H9 (cell line): Measurements from ENCODE around the gene ETV5. TPM values are rescaled to one million over a fixed set of nuclear protein-coding genes. Genes with fewer than 3 reads are reported as not detected.
A peak's percentile ranks its signal among the peaks of the same experiment; 100 is the strongest.

Experiments
- DNase-seq: peaks from one replicate; pipeline ENCODE4 v3.0.0-alpha.2; 2017
- H2AFZ ChIP-seq: one replicate; pipeline ENCODE4 v1.6.1; 2013; ENCODE audit warnings: mild to moderate bottlenecking, low read length, control low read depth, moderate library complexity
- H2AK5ac ChIP-seq: 2 replicates; pipeline ENCODE4 v1.6.1; 2013; ENCODE audit warnings: low read length, control low read depth, mixed read lengths; ENCODE audit not compliant: insufficient read length
- H2BK120ac ChIP-seq: one replicate; pipeline ENCODE4 v1.6.1; 2013; ENCODE audit warnings: low read depth, mild to moderate bottlenecking, low read length, control low read depth, inconsistent platforms; ENCODE audit not compliant: poor library complexity, severe bottlenecking
- H2BK12ac ChIP-seq: 2 replicates; pipeline ENCODE4 v1.6.1; 2013; ENCODE audit warnings: low read length, control low read depth, mixed read lengths, low read depth; ENCODE audit not compliant: insufficient read length
- H2BK15ac ChIP-seq: 2 replicates; pipeline ENCODE4 v1.6.1; 2013; ENCODE audit warnings: low read depth, low read length, control low read depth
- H2BK20ac ChIP-seq: one replicate; pipeline ENCODE4 v1.6.1; 2013; ENCODE audit warnings: low read depth, mild to moderate bottlenecking, low read length, control low read depth, inconsistent platforms; ENCODE audit not compliant: poor library complexity, severe bottlenecking
- H2BK5ac ChIP-seq: 2 replicates; pipeline ENCODE4 v1.6.1; 2013; ENCODE audit warnings: low read length, control low read depth, mixed read lengths; ENCODE audit not compliant: insufficient read length
- H3K14ac ChIP-seq: 2 replicates; pipeline ENCODE4 v1.6.1; 2013; ENCODE audit warnings: low read length, control low read depth; ENCODE audit not compliant: insufficient read depth
- H3K18ac ChIP-seq: 2 replicates; pipeline ENCODE4 v1.6.1; 2013; ENCODE audit warnings: low read depth, mild to moderate bottlenecking, mixed read lengths, low read length, control low read depth; ENCODE audit not compliant: insufficient read length
- H3K23ac ChIP-seq: 2 replicates; pipeline ENCODE4 v1.6.1; 2013; ENCODE audit warnings: low read length, control low read depth, mixed read lengths, low read depth; ENCODE audit not compliant: insufficient read length
- H3K23me2 ChIP-seq: 2 replicates; pipeline ENCODE4 v1.6.1; 2013; ENCODE audit warnings: low read depth, mild to moderate bottlenecking, mixed read lengths, low read length, control low read depth; ENCODE audit not compliant: insufficient read length, poor library complexity, severe bottlenecking
- H3K27ac ChIP-seq: 2 replicates; pipeline ENCODE4 v1.5.1; 2013; ENCODE audit warnings: low read length, control low read depth, mixed read lengths, low read depth; ENCODE audit not compliant: insufficient read length
- H3K27me3 ChIP-seq: 2 replicates; pipeline ENCODE4 v1.6.1; 2013; ENCODE audit warnings: low read length, control low read depth, inconsistent platforms; ENCODE audit not compliant: insufficient read depth
- H3K4ac ChIP-seq: 2 replicates; pipeline ENCODE4 v1.6.1; 2013; ENCODE audit warnings: low read depth, mild to moderate bottlenecking, control low read depth, inconsistent platforms, low read length, moderate library complexity
- H3K4me1 ChIP-seq: 2 replicates; pipeline ENCODE4 v1.6.1; 2013; ENCODE audit warnings: low read length, control low read depth, inconsistent platforms; ENCODE audit not compliant: insufficient read depth
- H3K4me2 ChIP-seq: 2 replicates; pipeline ENCODE4 v1.6.1; 2013; ENCODE audit warnings: low read length, control low read depth, mixed read lengths; ENCODE audit not compliant: insufficient read length, insufficient read depth
- H3K56ac ChIP-seq: 2 replicates; pipeline ENCODE4 v1.6.1; 2013; ENCODE audit warnings: low read depth, mild to moderate bottlenecking, mixed read lengths, low read length, control low read depth; ENCODE audit not compliant: insufficient read length
- H3K79me1 ChIP-seq: 2 replicates; pipeline ENCODE4 v1.6.1; 2013; ENCODE audit warnings: low read depth, mild to moderate bottlenecking, moderate library complexity, low read length, control low read depth, inconsistent platforms; ENCODE audit not compliant: insufficient read depth, poor library complexity, severe bottlenecking
- H3K79me2 ChIP-seq: 2 replicates; pipeline ENCODE4 v1.6.1; 2013; ENCODE audit warnings: low read length, control low read depth, inconsistent platforms; ENCODE audit not compliant: insufficient read depth
- H3K9ac ChIP-seq: 2 replicates; pipeline ENCODE4 v1.6.1; 2013; ENCODE audit warnings: low read length, control low read depth, mixed read lengths; ENCODE audit not compliant: insufficient read length; ENCODE audit errors: extremely low read depth
- H3K9me3 ChIP-seq: one replicate; pipeline ENCODE4 v1.6.1; 2013; ENCODE audit warnings: low read depth, low read length, inconsistent platforms; ENCODE audit not compliant: control insufficient read depth
- H3T11ph ChIP-seq: one replicate; pipeline ENCODE4 v1.6.1; 2013; ENCODE audit warnings: mild to moderate bottlenecking, low read length, control low read depth, inconsistent platforms
- H4K20me1 ChIP-seq: one replicate; pipeline ENCODE4 v1.6.1; 2013; ENCODE audit not compliant: control insufficient read depth, insufficient read length, insufficient read depth
- H4K5ac ChIP-seq: 2 replicates; pipeline ENCODE4 v1.6.1; 2013; ENCODE audit warnings: low read depth, mild to moderate bottlenecking, mixed read lengths, low read length, control low read depth; ENCODE audit not compliant: insufficient read length
- H4K8ac ChIP-seq: replicated peaks from 2 replicates; pipeline ENCODE4 v1.6.1; 2013; ENCODE audit warnings: low read length, control low read depth, mixed read lengths, low read depth; ENCODE audit not compliant: insufficient read length
- H4K91ac ChIP-seq: 2 replicates; pipeline ENCODE4 v1.6.1; 2013; ENCODE audit warnings: low read depth, mild to moderate bottlenecking, moderate library complexity, mixed read lengths, low read length, control low read depth; ENCODE audit not compliant: insufficient read length
- H3K27ac Mint-ChIP-seq, 3 experiments: 2 replicates in 2 of 3; 3 replicates in 1 of 3; pipeline ENCODE4 v1.8.0; 2020 to 2021; ENCODE audit warnings: mixed read lengths in 3 of 3, mild to moderate bottlenecking in 1 of 3, moderate library complexity in 1 of 3
- H3K27me3 Mint-ChIP-seq: 2 replicates; pipeline ENCODE4 v1.8.0; 2021; ENCODE audit warnings: low read depth, mild to moderate bottlenecking, moderate library complexity, mixed read lengths
- H3K36me3 Mint-ChIP-seq, 3 experiments: 2 replicates in 2 of 3; 3 replicates in 1 of 3; pipeline ENCODE4 v1.8.0; 2020 to 2021; ENCODE audit warnings: low read depth in 3 of 3, mixed read lengths in 3 of 3; ENCODE audit not compliant: insufficient read depth in 1 of 3
- H3K4me1 Mint-ChIP-seq, 2 experiments: 2 replicates each; pipeline ENCODE4 v1.8.0; 2020; ENCODE audit warnings: mixed read lengths in 2 of 2
- H3K4me3 Mint-ChIP-seq, 2 experiments: 2 replicates in 1 of 2; 3 replicates in 1 of 2; pipeline ENCODE4 v1.8.0; 2020 to 2021; ENCODE audit warnings: mild to moderate bottlenecking in 2 of 2, mixed read lengths in 2 of 2, moderate library complexity in 1 of 2
- H3K9me3 Mint-ChIP-seq, 2 experiments: 2 replicates in 1 of 2; 3 replicates in 1 of 2; pipeline ENCODE4 v1.8.0; 2020; ENCODE audit warnings: mild to moderate bottlenecking in 2 of 2, mixed read lengths in 2 of 2, moderate library complexity in 1 of 2
- CTCF ChIP-seq: fragments of 200-600 bp; sonication (generic); conservative IDR thresholded peaks from 3 replicates; pipeline ENCODE4 v1.8.0; 2021; ENCODE audit warnings: antibody characterized with exemption, mild to moderate bottlenecking
- WGBS: extraction: QIAGEN DNeasy Blood & Tissue Kit; methylation state at CpG from one replicate; pipeline ENCODE4 v1.1.7; 2013; ENCODE audit warnings: missing lambda C conversion rate, low lambda C conversion rate, mixed read lengths; ENCODE audit not compliant: insufficient read length; ENCODE audit errors: extremely low coverage; 5-methylcytosine and 5-hydroxymethylcytosine counted together
- total RNA-seq: library from RNA; stranded (reverse); gene quantifications from 2 replicates; pipeline ENCODE4 v1.2.1, GENCODE V29; 2021

Gene ETV5
- total RNA-seq, 1 experiment from 2014 or later: 7.7 TPM

DNA sequence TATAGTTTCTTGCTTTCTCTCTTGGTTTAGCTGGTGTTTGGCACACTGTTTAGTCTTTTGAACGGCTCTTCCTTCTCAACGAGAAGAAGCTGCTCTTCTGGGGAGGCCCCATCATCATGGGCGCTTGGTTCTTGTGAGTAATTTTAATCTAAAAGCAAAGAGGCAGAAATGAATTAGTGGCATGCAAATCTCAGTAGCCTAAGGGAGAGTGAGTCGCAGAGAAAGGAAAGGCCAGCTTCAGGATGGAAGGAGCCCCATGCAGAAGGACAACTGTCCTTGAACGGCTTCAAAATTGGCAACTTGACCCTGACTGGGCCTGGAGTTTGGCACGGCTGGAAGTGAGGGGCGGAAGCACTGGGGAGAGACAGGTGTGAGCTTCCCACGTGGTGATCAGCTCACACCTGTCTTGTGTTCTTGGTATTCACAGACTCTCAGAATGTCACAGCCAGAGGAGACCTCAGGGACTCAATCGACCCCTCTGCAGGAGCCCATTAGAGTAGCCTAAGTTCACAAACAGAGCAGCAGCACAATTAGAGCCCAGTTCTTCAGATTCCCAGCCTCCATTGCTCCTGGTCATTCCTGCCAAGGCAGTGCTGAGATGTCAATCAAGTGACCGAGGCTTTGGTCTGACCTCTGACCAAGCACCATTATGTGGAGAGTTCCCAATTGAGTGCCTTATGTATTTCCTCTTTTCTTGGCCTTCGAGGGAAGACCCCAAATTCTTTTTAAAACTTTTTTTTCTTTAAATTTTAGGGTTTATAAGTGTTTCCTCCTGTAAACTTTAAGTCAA is 41.3 kb upstream of the ETV5 start:
- no peaks in the 10 kb centered on the region for H3K4me1 Mint-ChIP-seq
- no peak for TF ChIP-seq CTCF

More for the DNA sequence above, 41.3 kb upstream of the ETV5 start:
- Histone ChIP-seq H3K79me1 (no peaks in the 10 kb centered on the region), H3K14ac (0 out of 2 replicates have a peak overlapping the region, but pooled peaks have one; percentile 59), H4K5ac (no peak overlapping the region), H4K8ac (no peak overlapping the region), H3K56ac (no peak overlapping the region), H3K79me2 (no peaks in the 10 kb centered on the region), H2BK5ac (no peak overlapping the region), H3K4me2 (no peak overlapping the region), H2BK120ac (no peak overlapping the region), H3K18ac (no peak overlapping the region), H3K9me3 (no peaks in the 10 kb centered on the region), H3K27ac (no peak overlapping the region), H3K9ac (no peak overlapping the region), H3K4ac (no peak overlapping the region), H2BK12ac (no peak overlapping the region), H3K23ac (no peak overlapping the region), H4K91ac (no peak overlapping the region), H3T11ph (no peak overlapping the region), H3K23me2 (no peaks in the 10 kb centered on the region), H3K4me1 (no peaks in the 10 kb centered on the region; the same call in 1 of the 2 replicates), H2BK20ac (no peak overlapping the region), H4K20me1 (no peaks in the 10 kb centered on the region), H2AFZ (no peak overlapping the region), H3K27me3 (no peaks in the 10 kb centered on the region), H2AK5ac (no peak overlapping the region), H2BK15ac (no peak overlapping the region)
- WGBS: no CpG with 5 or more reads among the region's 11 CpGs
- DNase-seq: no peak
- peak overlapping the region in 1 of 3 experiments; percentile 30; a peak in 1 of 7 replicates for H3K27ac Mint-ChIP-seq
- peaks cover 66% of the 10 kb centered on the region for H3K27me3 Mint-ChIP-seq
- H3K36me3 Mint-ChIP-seq: peaks cover 0 to 1% (median 0%) of the 10 kb centered on the region in 3 experiments; a peak in 2 of 7 replicates
- no peak overlapping the region for H3K4me3 Mint-ChIP-seq
- no peaks in the 10 kb centered on the region for H3K9me3 Mint-ChIP-seq
